ENCODE data around the gene MORF4L2.

- no peak for TF ChIP-seq CTCF (IDR thresholded peaks at IDR 0.05)
- no peak for TF ChIP-seq POLR2A (IDR thresholded peaks at IDR 0.05)
Observed at GRCh38 chrX:103640401-103641155, 45.9 kb downstream of the MORF4L2 start.
